ENCODE results near the gene UBE2E1. TPM values are rescaled to one million over a fixed set of nuclear protein-coding genes. Genes with fewer than 3 reads are reported as not detected.

Gene UBE2E1
- total RNA-seq, 1 experiment from 2014 or later = 81.6 TPM

- H3K36me3 ChIP-seq = no peaks in the 10 kb centered on the region
- H3K27me3 ChIP-seq = no peaks in the 10 kb centered on the region
- DNase-seq = no peak
- H3K4me3 ChIP-seq = no peak overlapping the region
- H3K9me3 ChIP-seq = no peaks in the 10 kb centered on the region; the same call in 1 of the 2 replicates
Observed at GRCh38 chr3:23785097-23785645, 20.6 kb upstream of the UBE2E1 start.

DNA sequence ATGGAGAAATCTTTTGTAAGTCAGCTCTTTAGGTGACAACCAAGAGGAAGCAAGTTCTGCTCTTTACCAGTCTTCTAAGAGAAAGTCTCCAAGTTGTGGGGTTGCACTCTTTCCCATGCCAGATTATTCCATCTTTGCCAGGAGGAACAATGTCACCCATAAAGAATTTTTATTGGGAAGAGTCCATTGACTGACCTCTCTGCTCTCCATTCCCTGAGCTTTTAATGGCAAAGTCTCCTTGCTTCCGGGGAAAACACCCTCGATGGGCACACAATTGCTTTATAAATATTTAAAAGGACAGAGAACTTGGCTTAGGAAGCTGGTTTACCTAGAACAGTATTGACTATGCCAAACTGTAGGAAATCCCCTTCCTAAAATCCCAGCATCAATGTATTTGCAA lies 19.9 kb upstream of the UBE2E1 start:
- no peak overlapping the region for H3K4me3 ChIP-seq
- H3K27me3 ChIP-seq = no peaks in the 10 kb centered on the region
- no peak for DNase-seq
- no peaks in the 10 kb centered on the region for H3K36me3 ChIP-seq
- no peaks in the 10 kb centered on the region; the same call in 1 of the 2 replicates for H3K9me3 ChIP-seq

GRCh38 chr3:23791678-23792077 lies 14.1 kb upstream of the UBE2E1 start:
- no peaks in the 10 kb centered on the region for H3K36me3 ChIP-seq
- H3K9me3 ChIP-seq = no peaks in the 10 kb centered on the region
- DNase-seq = no peak
- no peak overlapping the region for H3K4me3 ChIP-seq
- no peaks in the 10 kb centered on the region for H3K27me3 ChIP-seq

- DNase-seq = no peak
- no peaks in the 10 kb centered on the region for H3K36me3 ChIP-seq
- no peaks in the 10 kb centered on the region for H3K27me3 ChIP-seq
- no peaks in the 10 kb centered on the region for H3K9me3 ChIP-seq
- H3K4me3 ChIP-seq = no peak overlapping the region
Observed at GRCh38 chr3:23793528-23794134, 12.1 kb upstream of the UBE2E1 start.

GRCh38 chr3:23795096-23795495 lies 10.7 kb upstream of the UBE2E1 start:
- Histone ChIP-seq H3K4me3 (no peak overlapping the region), H3K27me3 (no peaks in the 10 kb centered on the region), H3K36me3 (no peaks in the 10 kb centered on the region), H3K9me3 (no peaks in the 10 kb centered on the region)
- DNase-seq = no peak

DNA sequence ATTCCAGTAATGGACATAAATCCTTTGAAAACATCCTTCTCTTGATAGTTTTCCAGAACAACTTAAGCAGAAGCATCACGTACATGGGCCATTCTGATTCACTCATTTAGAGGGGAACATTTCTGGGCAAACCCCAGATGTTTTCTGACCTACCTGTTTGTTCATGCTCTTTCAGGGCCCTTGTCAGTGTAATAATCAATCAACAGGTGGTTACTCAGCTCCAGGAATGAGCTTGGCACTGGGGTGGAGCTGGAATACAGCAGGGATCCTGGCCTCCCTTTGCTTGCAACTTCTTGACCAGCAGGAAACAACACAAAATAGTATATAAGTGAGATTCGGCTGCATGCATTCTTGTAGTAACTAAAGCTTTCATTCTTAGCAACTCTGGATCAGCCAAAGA lies 9.2 kb upstream of the UBE2E1 start:
- no peaks in the 10 kb centered on the region for H3K9me3 ChIP-seq
- DNase-seq = no peak

GRCh38 chr3:23797491-23797890 lies 8.3 kb upstream of the UBE2E1 start:
- DNase-seq = no peak
- Histone ChIP-seq H3K9me3 (no peaks in the 10 kb centered on the region), H3K36me3 (no peaks in the 10 kb centered on the region), H3K27me3 (no peaks in the 10 kb centered on the region), H3K4me3 (no peak overlapping the region)

More for the DNA sequence above, 9.2 kb upstream of the UBE2E1 start:
- Histone ChIP-seq H3K36me3 (no peaks in the 10 kb centered on the region), H3K27me3 (no peaks in the 10 kb centered on the region), H3K4me3 (no peak overlapping the region)

DNA sequence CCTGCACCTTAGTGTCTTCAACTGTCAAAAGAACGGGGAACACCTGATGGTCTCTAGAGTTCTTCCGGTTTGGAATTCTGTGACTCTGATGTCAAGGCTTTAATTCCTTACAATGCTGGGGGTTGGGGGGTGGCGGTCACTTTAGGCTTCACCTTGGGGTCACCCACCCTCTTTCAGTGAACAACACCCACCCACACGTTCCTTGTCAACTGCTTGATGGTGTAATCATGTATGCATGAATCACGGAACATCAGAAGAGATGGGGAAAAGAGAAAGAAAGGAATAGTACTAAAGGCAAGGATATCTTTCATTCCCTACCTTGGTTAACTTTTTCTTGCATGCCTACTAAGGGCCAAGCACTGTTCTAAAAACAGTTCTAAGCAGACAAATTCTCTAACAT lies 7.3 kb upstream of the UBE2E1 start:
- H3K36me3 ChIP-seq = no peaks in the 10 kb centered on the region
- H3K9me3 ChIP-seq = no peaks in the 10 kb centered on the region
- H3K4me3 ChIP-seq = no peak overlapping the region
- no peaks in the 10 kb centered on the region for H3K27me3 ChIP-seq
- no peak for DNase-seq

DNA sequence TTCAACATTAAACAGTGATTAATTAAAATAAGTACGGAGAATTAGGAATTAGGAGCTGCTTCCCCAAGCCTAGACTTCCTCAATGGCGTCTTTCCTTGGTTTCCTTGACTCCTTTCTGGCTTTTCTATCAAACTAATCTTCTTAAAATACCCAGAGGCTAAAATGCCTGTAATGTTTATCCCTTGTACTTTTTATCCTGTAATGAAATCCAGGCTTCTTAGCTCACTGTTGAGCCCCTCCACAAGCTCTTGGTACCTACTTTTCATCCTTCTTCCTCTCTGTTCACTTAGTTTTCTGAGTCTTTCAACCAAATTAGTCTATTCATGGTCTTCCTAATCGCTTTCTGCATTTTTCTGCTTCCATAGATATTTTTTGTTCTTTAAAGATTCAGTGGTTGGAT lies 6.9 kb upstream of the UBE2E1 start:
- DNase-seq = no peak
- no peaks in the 10 kb centered on the region for H3K27me3 ChIP-seq
- H3K4me3 ChIP-seq = no peak overlapping the region
- no peaks in the 10 kb centered on the region for H3K9me3 ChIP-seq
- no peaks in the 10 kb centered on the region for H3K36me3 ChIP-seq

GRCh38 chr3:23800731-23801130 lies 5.0 kb upstream of the UBE2E1 start:
- no peak for DNase-seq
- no peaks in the 10 kb centered on the region for H3K27me3 ChIP-seq
- no peaks in the 10 kb centered on the region for H3K36me3 ChIP-seq
- no peaks in the 10 kb centered on the region for H3K9me3 ChIP-seq
- H3K4me3 ChIP-seq = no peak overlapping the region

DNA sequence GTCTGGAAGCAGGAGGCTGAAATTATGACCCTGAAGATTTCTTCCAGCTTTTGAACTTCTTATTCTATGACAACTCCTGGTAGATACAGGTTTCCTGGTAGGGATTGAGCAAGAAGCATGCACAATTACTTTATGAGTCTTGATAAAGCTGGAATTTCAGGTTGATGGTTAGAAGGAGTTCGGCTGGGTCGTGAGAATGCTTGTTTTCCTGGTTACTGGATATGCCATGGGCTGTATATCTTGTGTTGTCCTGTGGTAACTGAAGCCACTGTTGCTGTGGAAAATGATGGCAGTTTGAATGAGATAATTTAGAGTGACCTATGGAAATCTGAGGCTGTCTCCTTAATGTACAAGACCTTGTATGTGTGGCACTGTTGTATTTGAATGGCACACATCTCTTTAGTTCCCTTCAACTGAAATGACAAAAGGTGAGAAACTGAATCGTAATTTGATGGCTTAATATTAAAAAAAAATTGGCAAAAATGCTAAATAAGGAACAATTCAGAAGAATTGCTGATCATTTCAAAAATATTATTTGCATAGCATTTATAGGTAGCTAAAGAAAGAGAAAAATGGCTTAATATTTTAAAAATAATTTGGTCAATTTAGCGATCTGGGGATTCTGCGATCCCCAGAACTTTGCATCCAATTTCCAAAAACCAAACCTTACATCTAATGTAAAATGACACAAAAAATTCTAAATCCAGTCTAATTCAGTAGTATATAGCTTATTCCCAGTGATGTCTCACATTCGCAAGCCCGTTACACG lies 1.1 kb upstream of the UBE2E1 start:
- H3K4me3 ChIP-seq = no peak overlapping the region
- no peak for DNase-seq
- no peaks in the 10 kb centered on the region; the same call in 1 of the 2 replicates for H3K36me3 ChIP-seq
- no peaks in the 10 kb centered on the region for H3K9me3 ChIP-seq
- H3K27me3 ChIP-seq = no peaks in the 10 kb centered on the region

DNA sequence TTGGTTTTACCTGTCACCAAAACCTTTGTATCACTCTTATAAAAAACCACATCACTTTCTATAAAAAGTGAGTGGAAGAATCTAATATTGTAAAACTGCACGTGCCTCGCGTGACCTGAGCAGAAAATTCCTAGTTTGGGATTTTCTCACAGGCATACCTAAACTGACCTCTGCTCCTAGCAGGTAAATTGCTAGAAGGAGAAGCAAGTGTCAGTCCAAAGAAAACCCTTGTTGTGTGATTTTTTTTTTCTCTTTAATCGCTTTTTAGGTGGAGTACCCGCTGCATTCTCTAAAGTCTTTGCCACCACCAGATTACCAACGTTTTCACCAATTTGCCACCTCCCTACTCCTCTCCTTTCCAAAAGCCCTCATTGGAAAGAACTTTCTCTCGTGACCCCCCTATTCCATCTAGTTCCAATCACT lies 534 bp upstream of the UBE2E1 start:
- Histone ChIP-seq H3K4me3 (peak overlapping the region; percentile 56), H3K9me3 (no peaks in the 10 kb centered on the region)
- DNase-seq = no peak

GRCh38 chr3:23806534-23807423 lies 1.0 kb downstream of the UBE2E1 start:
- Histone ChIP-seq H3K36me3 (peaks cover 7% of the 10 kb centered on the region), H3K9me3 (no peaks in the 10 kb centered on the region), H3K4me3 (peak overlapping the region; percentile 56), H3K27me3 (no peaks in the 10 kb centered on the region)
- DNase-seq = peak; percentile 20

More for the DNA sequence above, 534 bp upstream of the UBE2E1 start:
- no peaks in the 10 kb centered on the region; the same call in 1 of the 2 replicates for H3K36me3 ChIP-seq
- no peaks in the 10 kb centered on the region for H3K27me3 ChIP-seq

DNA sequence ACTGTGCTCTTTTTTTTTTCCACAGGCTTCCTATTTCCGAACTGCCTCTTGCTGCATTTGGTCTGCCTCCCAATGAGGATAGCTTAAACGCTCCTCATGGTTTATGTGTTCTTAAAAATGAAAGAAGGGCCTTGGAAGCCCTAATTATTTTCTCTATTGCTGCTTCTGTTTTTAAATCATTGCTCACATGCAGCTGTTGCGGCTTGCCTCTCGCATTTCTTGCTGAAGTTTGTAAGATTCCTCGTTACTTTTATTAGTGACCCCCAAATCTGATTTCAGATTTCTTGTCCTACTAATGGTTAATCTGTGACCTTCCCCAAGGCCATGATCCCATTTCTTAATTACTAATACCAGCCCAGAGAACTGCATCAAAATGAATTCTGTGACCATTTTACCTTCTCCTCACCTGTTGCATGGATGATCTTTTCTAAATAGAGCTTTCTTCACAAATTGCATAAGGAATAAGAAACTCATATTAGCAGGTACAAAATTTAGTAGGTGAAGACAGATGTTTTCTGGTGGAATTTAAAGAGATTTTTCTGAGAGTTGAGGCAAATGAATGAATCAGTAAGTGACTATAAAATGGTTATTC lies 1.8 kb downstream of the UBE2E1 start:
- peaks cover 9% of the 10 kb centered on the region for H3K36me3 ChIP-seq
- H3K9me3 ChIP-seq = no peaks in the 10 kb centered on the region
- H3K27me3 ChIP-seq = no peaks in the 10 kb centered on the region
- peak overlapping the region; percentile 56 for H3K4me3 ChIP-seq
- no peak for DNase-seq

GRCh38 chr3:23808525-23808924 lies 2.8 kb downstream of the UBE2E1 start:
- Histone ChIP-seq H3K27me3 (no peaks in the 10 kb centered on the region), H3K9me3 (no peaks in the 10 kb centered on the region), H3K4me3 (no peak overlapping the region), H3K36me3 (peaks cover 9% of the 10 kb centered on the region)
- DNase-seq = no peak

DNA sequence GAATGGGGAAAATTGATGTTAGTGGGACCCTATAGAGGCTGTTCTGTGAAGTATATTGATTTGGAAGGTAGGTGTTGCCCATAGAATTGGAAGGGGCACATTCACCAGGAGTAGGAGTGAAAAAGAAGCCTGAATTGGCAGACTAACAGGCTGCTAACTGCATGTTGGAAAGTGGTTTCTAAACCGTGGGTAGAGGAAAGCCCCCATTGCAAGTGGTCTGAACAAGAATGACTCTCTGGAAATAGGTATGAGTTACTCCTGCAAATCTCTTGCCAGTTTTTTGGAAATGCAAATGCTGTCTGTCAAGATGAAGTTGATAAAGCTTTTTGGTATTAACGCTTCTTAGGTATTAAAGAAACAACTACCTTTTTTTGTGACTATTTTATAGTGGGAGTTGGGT lies 3.5 kb downstream of the UBE2E1 start:
- Histone ChIP-seq H3K36me3 (peaks cover 9% of the 10 kb centered on the region), H3K27me3 (no peaks in the 10 kb centered on the region), H3K9me3 (no peaks in the 10 kb centered on the region), H3K4me3 (no peak overlapping the region)
- no peak for DNase-seq
